HCT116 (cell line): Measurements from ENCODE around the gene PRRT1. TPM values are rescaled to one million over a fixed set of nuclear protein-coding genes. Genes with fewer than 3 reads are reported as not detected.

Source experiments
- ATAC-seq: fragments of 200-7000 bp; cut with Tn5 transposase; 2 replicates; pipeline ENCODE4 v1.9.1; 2020; ENCODE audit warnings: mild to moderate bottlenecking, moderate library complexity
- BruUV-seq: library from RNA; stranded (reverse); fragments of 400-500 nt; replicated peaks from 2 replicates; lab custom pipeline; 2021; lab: Mats Ljungman, UMichigan
- CTCF ChIA-PET: fragments of 300-600 bp; sonication (Branson Sonifier 250); formaldehyde crosslinking; loops from one replicate; lab custom pipeline; 2021; ENCODE audit warnings: antibody characterized with exemption; lab: Charles Lee
- POLR2A ChIA-PET: fragments of 300-600, 350-600 bp; sonication (Branson Sonifier 250); formaldehyde crosslinking; loops from one replicate; lab custom pipeline; 2021; ENCODE audit warnings: antibody characterized with exemption; lab: Charles Lee
- RAD21 ChIA-PET, 2 experiments: fragments of 300-600 bp; sonication (Branson Sonifier 250); formaldehyde crosslinking; loops; one replicate each; lab custom pipeline; 2023; ENCODE audit warnings: low total read pairs in 2 of 2; ENCODE audit not compliant: uncharacterized antibody in 2 of 2, unreplicated experiment in 2 of 2, low non-redundant PET in 1 of 2; lab: Charles Lee
- DNase-seq: peaks from one replicate; pipeline ENCODE4 v3.0.0-alpha.2; 2010; ENCODE audit warnings: low read depth, low spot score
- H2AFZ ChIP-seq: fragments of 200-600 bp; shearing (Covaris generic), sonication (generic); 2 replicates; pipeline ENCODE4 v1.6.1; 2017; ENCODE audit warnings: low read depth, mixed run types, mixed read lengths, antibody characterized with exemption, low read length; ENCODE audit not compliant: poor library complexity, severe bottlenecking
- H3K27ac ChIP-seq: 2 replicates; pipeline ENCODE4 v1.5.1; 2012; ENCODE audit warnings: low read depth, low read length
- H3K27me3 ChIP-seq: fragments of 200-600 bp; sonication (generic); 2 replicates; pipeline ENCODE4 v1.6.1; 2016; ENCODE audit warnings: mixed run types, low read length, mixed read lengths; ENCODE audit not compliant: insufficient read depth
- H3K36me3 ChIP-seq, 2 experiments: fragments of 200-500 bp in 1 of 2; fragments of 200-600 bp in 1 of 2; sonication (Bioruptor generic) in 1 of 2; sonication (generic) in 1 of 2; 2 replicates each; pipeline versions ENCODE4 v1.5.1 to v1.6.1; 2014 to 2016; ENCODE audit warnings: low read length in 2 of 2, inconsistent platforms in 1 of 2, mixed read lengths in 1 of 2, mixed run types in 1 of 2; ENCODE audit not compliant: insufficient read depth in 2 of 2, control insufficient read depth in 1 of 2
- H3K4me1 ChIP-seq, 2 experiments: fragments of 200-600 bp in 1 of 2; sonication (generic) in 1 of 2; 2 replicates each; pipeline versions ENCODE4 v1.5.1 to v1.6.1; 2012 to 2017; ENCODE audit warnings: low read length in 2 of 2, inconsistent platforms in 1 of 2, mild to moderate bottlenecking in 1 of 2, mixed read lengths in 1 of 2, mixed run types in 1 of 2, moderate library complexity in 1 of 2; ENCODE audit not compliant: insufficient read depth in 2 of 2, control insufficient read depth in 1 of 2
- H3K4me2 ChIP-seq: fragments of 200-600 bp; sonication (generic); 2 replicates; pipeline ENCODE4 v1.6.1; 2017; ENCODE audit warnings: mixed run types, low read length, mixed read lengths
- H3K4me3 ChIP-seq, 2 experiments: fragments of 200-600 bp in 1 of 2; sonication (generic) in 1 of 2; replicated peaks in 1 of 2; 2 replicates each; pipeline ENCODE4 v1.5.1; 2011 to 2016; ENCODE audit warnings: low read length in 2 of 2, control low read depth in 1 of 2, low read depth in 1 of 2, mild to moderate bottlenecking in 1 of 2, mixed read lengths in 1 of 2, mixed run types in 1 of 2
- H3K79me2 ChIP-seq: fragments of 200-600 bp; sonication (generic); 2 replicates; pipeline ENCODE4 v1.6.1; 2017; ENCODE audit warnings: mild to moderate bottlenecking, mixed run types, low read length, moderate library complexity, mixed read lengths; ENCODE audit not compliant: insufficient read depth
- H3K9ac ChIP-seq: fragments of 200-600 bp; sonication (generic); 2 replicates; pipeline ENCODE4 v1.6.1; 2016; ENCODE audit warnings: low read length, mixed read lengths
- H3K9me2 ChIP-seq: fragments of 200-600 bp; sonication (generic), shearing (Covaris generic); 2 replicates; pipeline ENCODE4 v1.6.1; 2017; ENCODE audit warnings: mixed run types, mild to moderate bottlenecking, moderate library complexity; ENCODE audit not compliant: insufficient read depth
- H3K9me3 ChIP-seq, 2 experiments: fragments of 200-500 bp in 1 of 2; fragments of 200-600 bp in 1 of 2; sonication (Bioruptor generic) in 1 of 2; sonication (generic) in 1 of 2; 2 replicates each; pipeline ENCODE4 v1.6.1; 2014 to 2017; ENCODE audit warnings: low read length in 2 of 2, mixed read lengths in 2 of 2, inconsistent platforms in 1 of 2, low read depth in 1 of 2, mild to moderate bottlenecking in 1 of 2, mixed run types in 1 of 2, moderate library complexity in 1 of 2; ENCODE audit not compliant: control insufficient read depth in 1 of 2, insufficient read depth in 1 of 2
- H4K20me1 ChIP-seq: fragments of 200-600 bp; sonication (generic), shearing (Covaris generic); 2 replicates; pipeline ENCODE4 v1.6.1; 2017; ENCODE audit warnings: mixed run types, mild to moderate bottlenecking, moderate library complexity; ENCODE audit not compliant: insufficient read depth
- CBX3 ChIP-seq: IDR thresholded peaks from 2 replicates; pipeline ENCODE4 v1.6.1; 2012; ENCODE audit warnings: low read depth
- SIN3A ChIP-seq: IDR thresholded peaks from 2 replicates; pipeline ENCODE4 v1.6.1; 2012; ENCODE audit warnings: low read depth
- SRF ChIP-seq: IDR thresholded peaks from 2 replicates; pipeline ENCODE4 v1.6.1; 2012; ENCODE audit warnings: low read depth
- intact Hi-C: fragments of 100-400 bp; cut with micrococcal nuclease; formaldehyde crosslinking; loops from 2 replicates; pipeline ENCODE4 v1.10.0; 2022
- total RNA-seq: library from RNA; stranded (reverse); gene quantifications from one replicate; pipeline ENCODE4 v1.2.1, GENCODE V29; 2021; ENCODE audit not compliant: unreplicated experiment
- TF ChIP-seq, protein P1 (sequence below): IDR thresholded peaks from 2 replicates; pipeline ENCODE4 v1.6.1; 2012; ENCODE audit warnings: low read depth

Gene PRRT1
- total RNA-seq, 1 experiment from 2014 or later, result 6.1 TPM

GRCh38 chr6:32198345-32198696 is 46.6 kb upstream of the PRRT1 start:
- Histone ChIP-seq H3K9me2 (no peaks in the 10 kb centered on the region), H3K4me3 (no peak overlapping the region), H3K27ac (no peak overlapping the region), H3K36me3 (no peaks in the 10 kb centered on the region), H3K9me3 (no peaks in the 10 kb centered on the region), H4K20me1 (no peaks in the 10 kb centered on the region), H3K9ac (no peak overlapping the region), H3K4me2 (no peak overlapping the region), H3K4me1 (peaks cover 17 to 34% of the 10 kb centered on the region in 2 experiments), H3K79me2 (no peaks in the 10 kb centered on the region), H2AFZ (no peak overlapping the region), H3K27me3 (no peaks in the 10 kb centered on the region)
- no TSS peak for BruUV-seq
- no peak for TF ChIP-seq SIN3A
- TF ChIP-seq, protein P1, sequence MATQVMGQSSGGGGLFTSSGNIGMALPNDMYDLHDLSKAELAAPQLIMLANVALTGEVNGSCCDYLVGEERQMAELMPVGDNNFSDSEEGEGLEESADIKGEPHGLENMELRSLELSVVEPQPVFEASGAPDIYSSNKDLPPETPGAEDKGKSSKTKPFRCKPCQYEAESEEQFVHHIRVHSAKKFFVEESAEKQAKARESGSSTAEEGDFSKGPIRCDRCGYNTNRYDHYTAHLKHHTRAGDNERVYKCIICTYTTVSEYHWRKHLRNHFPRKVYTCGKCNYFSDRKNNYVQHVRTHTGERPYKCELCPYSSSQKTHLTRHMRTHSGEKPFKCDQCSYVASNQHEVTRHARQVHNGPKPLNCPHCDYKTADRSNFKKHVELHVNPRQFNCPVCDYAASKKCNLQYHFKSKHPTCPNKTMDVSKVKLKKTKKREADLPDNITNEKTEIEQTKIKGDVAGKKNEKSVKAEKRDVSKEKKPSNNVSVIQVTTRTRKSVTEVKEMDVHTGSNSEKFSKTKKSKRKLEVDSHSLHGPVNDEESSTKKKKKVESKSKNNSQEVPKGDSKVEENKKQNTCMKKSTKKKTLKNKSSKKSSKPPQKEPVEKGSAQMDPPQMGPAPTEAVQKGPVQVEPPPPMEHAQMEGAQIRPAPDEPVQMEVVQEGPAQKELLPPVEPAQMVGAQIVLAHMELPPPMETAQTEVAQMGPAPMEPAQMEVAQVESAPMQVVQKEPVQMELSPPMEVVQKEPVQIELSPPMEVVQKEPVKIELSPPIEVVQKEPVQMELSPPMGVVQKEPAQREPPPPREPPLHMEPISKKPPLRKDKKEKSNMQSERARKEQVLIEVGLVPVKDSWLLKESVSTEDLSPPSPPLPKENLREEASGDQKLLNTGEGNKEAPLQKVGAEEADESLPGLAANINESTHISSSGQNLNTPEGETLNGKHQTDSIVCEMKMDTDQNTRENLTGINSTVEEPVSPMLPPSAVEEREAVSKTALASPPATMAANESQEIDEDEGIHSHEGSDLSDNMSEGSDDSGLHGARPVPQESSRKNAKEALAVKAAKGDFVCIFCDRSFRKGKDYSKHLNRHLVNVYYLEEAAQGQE, result no peak
- no peak for TF ChIP-seq SRF
- no peak for TF ChIP-seq CBX3
- ChIA-PET RAD21 (no interaction called here), POLR2A (no interaction called here), CTCF (interaction anchor here (0.8 kb wide), 1 partner anchor 151 kb away, joined by 3 read pairs; no protein-coding TSS in a partner anchor)
- intact Hi-C loops, result no loop called here
- DNase-seq, result no peak
- no peak for ATAC-seq
